ENCODE measurements around the gene ZNF521. TPM values are rescaled to one million over a fixed set of nuclear protein-coding genes. Genes with fewer than 3 reads are reported as not detected.

Gene ZNF521
- total and polyA plus RNA-seq, 2 of the 13 experiments (the other 11 are each of a cell fraction or from before 2014, with no cell fraction given) = 0.02 TPM; not detected in 1

DNA sequence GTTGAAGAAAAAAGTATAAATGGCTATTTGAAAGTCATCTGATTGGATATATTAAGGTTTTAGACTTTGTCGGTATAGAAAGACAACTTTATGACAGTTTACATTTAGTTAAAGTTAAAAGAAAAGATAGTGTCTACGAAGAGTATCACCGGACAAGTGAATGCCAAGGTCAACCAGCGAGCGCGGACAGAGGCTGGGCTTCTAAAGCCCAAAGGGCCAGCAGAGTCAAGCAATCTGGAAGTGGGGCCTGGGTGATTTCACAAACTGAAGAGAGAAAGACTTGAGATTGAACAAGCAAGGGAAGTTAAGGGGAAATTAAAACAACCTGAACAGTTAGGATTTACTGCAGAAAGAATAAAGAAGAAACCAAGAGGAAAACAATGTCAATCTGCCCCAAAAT is 16.3 kb downstream of the ZNF521 start:
- BruUV-seq (replicated peaks) = no TSS peak
- CTCF ChIA-PET (ENCODE audit: low intra/inter-chr PET ratio, low total read pairs) = no interaction called here

More for the DNA sequence above, 16.3 kb downstream of the ZNF521 start:
- Histone ChIP-seq H3K4me1 (ENCODE audit: insufficient read depth, low read length) (no peaks in the 10 kb centered on the region), H3K27me3 (ENCODE audit: control insufficient read depth in 1 of 2, insufficient read depth in 2 of 2, low read length in 2 of 2) (peaks cover 0 to 12% of the 10 kb centered on the region in 2 experiments; a peak in 1 of 5 replicates), H3K79me2 (ENCODE audit: insufficient read depth, low read length) (no peaks in the 10 kb centered on the region), H3K27ac (ENCODE audit: extremely low read length, insufficient read depth, low read length) (no peak overlapping the region), H3K9me3 (ENCODE audit: low read length) (no peaks in the 10 kb centered on the region), H3K9ac (ENCODE audit: insufficient read depth, low read depth, low read length) (no peak overlapping the region), H3K36me3 (replicated peaks in 1 of 2; ENCODE audit: control insufficient read depth in 1 of 2, insufficient read depth in 2 of 2, low read length in 2 of 2) (no peaks in the 10 kb centered on the region), H2AFZ (ENCODE audit: low read length) (no peak overlapping the region), H3K4me2 (ENCODE audit: low read depth, low read length) (no peak overlapping the region), H4K20me1 (ENCODE audit: insufficient read depth, low read length) (no peaks in the 10 kb centered on the region), H3K4me3 (replicated peaks in 1 of 3; ENCODE audit: insufficient read depth in 1 of 3, low read depth in 2 of 3, low read length in 3 of 3) (no peak overlapping the region)
- in situ Hi-C loops (cut with HindIII; ENCODE audit: extremely low pct_ligation_motif_present, low pct_unique_long_range_greater_than_20kb) (no loop called here), intact Hi-C loops (cut with micrococcal nuclease; ENCODE audit: unreplicated experiment) (no loop called here)
- FAIRE-seq (no peak), DNase-seq (ENCODE audit: low spot score) (no peak), ATAC-seq (no peak)
- 3% methylated on average over 6 of the region's 6 CpGs for WGBS (ENCODE audit: low lambda C conversion rate)
- POLR2A ChIA-PET = no interaction called here
- TF ChIP-seq ZNF10 (CRISPR knock-in tag; IDR thresholded peaks at IDR 0.05; ENCODE audit: borderline replicate concordance, low read depth) = no peak
- no peak for TF ChIP-seq ATF1 (CRISPR knock-in tag; IDR thresholded peaks at IDR 0.05)
- TF ChIP-seq TOPORS (CRISPR knock-in tag; IDR thresholded peaks at IDR 0.05) = no peak
- TF ChIP-seq, protein P1, sequence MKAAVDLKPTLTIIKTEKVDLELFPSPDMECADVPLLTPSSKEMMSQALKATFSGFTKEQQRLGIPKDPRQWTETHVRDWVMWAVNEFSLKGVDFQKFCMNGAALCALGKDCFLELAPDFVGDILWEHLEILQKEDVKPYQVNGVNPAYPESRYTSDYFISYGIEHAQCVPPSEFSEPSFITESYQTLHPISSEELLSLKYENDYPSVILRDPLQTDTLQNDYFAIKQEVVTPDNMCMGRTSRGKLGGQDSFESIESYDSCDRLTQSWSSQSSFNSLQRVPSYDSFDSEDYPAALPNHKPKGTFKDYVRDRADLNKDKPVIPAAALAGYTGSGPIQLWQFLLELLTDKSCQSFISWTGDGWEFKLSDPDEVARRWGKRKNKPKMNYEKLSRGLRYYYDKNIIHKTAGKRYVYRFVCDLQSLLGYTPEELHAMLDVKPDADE (CRISPR knock-in tag; IDR thresholded peaks at IDR 0.05) = no peak
- TF ChIP-seq RFXAP (CRISPR knock-in tag; IDR thresholded peaks at IDR 0.05; ENCODE audit: borderline replicate concordance) = no peak
- TF ChIP-seq FOSL1 (CRISPR knock-in tag; IDR thresholded peaks at IDR 0.05; ENCODE audit: borderline replicate concordance) = no peak
- TF ChIP-seq REL (CRISPR knock-in tag; conservative IDR thresholded peaks at IDR 0.05) = no peak
- no peak for TF ChIP-seq ARNT (IDR thresholded peaks at IDR 0.05)
- TF ChIP-seq ZFP62 (CRISPR knock-in tag; IDR thresholded peaks at IDR 0.05) = no peak
- TF ChIP-seq ZNF7 (CRISPR knock-in tag; IDR thresholded peaks at IDR 0.05) = no peak
- no peak for TF ChIP-seq THAP9 (CRISPR knock-in tag; IDR thresholded peaks at IDR 0.05; ENCODE audit: borderline replicate concordance)
- TF ChIP-seq, protein P2, sequence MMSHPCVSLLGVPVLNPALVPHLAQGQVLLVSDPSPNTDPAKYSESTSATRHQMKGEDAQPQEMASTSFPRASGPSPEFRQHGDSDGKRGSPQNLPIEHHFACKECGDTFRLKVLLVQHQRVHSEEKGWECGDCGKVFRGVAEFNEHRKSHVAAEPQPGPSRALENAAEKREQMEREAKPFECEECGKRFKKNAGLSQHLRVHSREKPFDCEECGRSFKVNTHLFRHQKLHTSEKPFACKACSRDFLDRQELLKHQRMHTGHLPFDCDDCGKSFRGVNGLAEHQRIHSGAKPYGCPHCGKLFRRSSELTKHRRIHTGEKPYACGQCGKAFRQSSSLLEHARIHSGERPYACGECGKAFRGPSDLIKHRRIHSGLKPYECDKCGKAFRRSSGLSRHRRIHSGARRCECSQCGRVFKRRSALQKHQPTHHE (CRISPR knock-in tag; IDR thresholded peaks at IDR 0.05; ENCODE audit: borderline replicate concordance) = no peak
- TF ChIP-seq PHB2 (IDR thresholded peaks at IDR 0.05; ENCODE audit: partially characterized antibody) = no peak
- TF ChIP-seq ZNF292 (CRISPR knock-in tag; IDR thresholded peaks at IDR 0.05; ENCODE audit: borderline replicate concordance, low read depth) = no peak
- TF ChIP-seq, protein P3, sequence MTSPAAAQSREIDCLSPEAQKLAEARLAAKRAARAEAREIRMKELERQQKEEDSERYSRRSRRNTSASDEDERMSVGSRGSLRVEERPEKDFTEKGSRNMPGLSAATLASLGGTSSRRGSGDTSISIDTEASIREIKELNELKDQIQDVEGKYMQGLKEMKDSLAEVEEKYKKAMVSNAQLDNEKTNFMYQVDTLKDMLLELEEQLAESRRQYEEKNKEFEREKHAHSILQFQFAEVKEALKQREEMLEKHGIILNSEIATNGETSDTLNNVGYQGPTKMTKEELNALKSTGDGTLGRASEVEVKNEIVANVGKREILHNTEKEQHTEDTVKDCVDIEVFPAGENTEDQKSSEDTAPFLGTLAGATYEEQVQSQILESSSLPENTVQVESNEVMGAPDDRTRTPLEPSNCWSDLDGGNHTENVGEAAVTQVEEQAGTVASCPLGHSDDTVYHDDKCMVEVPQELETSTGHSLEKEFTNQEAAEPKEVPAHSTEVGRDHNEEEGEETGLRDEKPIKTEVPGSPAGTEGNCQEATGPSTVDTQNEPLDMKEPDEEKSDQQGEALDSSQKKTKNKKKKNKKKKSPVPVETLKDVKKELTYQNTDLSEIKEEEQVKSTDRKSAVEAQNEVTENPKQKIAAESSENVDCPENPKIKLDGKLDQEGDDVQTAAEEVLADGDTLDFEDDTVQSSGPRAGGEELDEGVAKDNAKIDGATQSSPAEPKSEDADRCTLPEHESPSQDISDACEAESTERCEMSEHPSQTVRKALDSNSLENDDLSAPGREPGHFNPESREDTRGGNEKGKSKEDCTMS (CRISPR knock-in tag; conservative IDR thresholded peaks at IDR 0.05) = no peak
- TF ChIP-seq SRSF4 (IDR thresholded peaks at IDR 0.05; ENCODE audit: low read depth, low read length, poor library complexity, severe bottlenecking) = no peak
